Bronchial epithelial cell (primary cell): ENCODE results near the gene FAM81A. TPM values are rescaled to one million over a fixed set of nuclear protein-coding genes. Genes with fewer than 3 reads are reported as not detected.
"Not testable (repeated sequence)": the region's sequence is repeated elsewhere in the genome, so short reads cannot be mapped to it uniquely, and the experiment has no call there.

Experiments used
- DNase-seq: peaks from one replicate; pipeline ENCODE4 v3.0.0-alpha.2; 2010; ENCODE audit warnings: low read depth
- FAIRE-seq: peaks from 2 replicates; lab custom pipeline; 2011; peaks lifted over from hg19 to GRCh38; lab: Jason Lieb, UNC
- H3K27me3 ChIP-seq: 2 replicates; pipeline ENCODE4 v1.5.1; 2011; ENCODE audit warnings: low read length; ENCODE audit not compliant: control insufficient read depth, insufficient read depth
- H3K36me3 ChIP-seq: 2 replicates; pipeline ENCODE4 v1.5.1; 2011; ENCODE audit warnings: low read length; ENCODE audit not compliant: control insufficient read depth, insufficient read depth
- H3K4me3 ChIP-seq: 2 replicates; pipeline ENCODE4 v1.5.1; 2011; ENCODE audit warnings: mild to moderate bottlenecking, low read depth, low read length, control low read depth
- total RNA-seq: library from RNA; depleted of rRNA; stranded (reverse); fragments of >200 nt; gene quantifications from 2 replicates; pipeline ENCODE4 v1.2.1, GENCODE V29; 2014
- TF ChIP-seq, protein P1 (sequence below): IDR thresholded peaks from 2 replicates; pipeline ENCODE4 v1.5.1; 2011; ENCODE audit warnings: mild to moderate bottlenecking, moderate library complexity, low read length, control low read depth, inconsistent platforms; ENCODE audit not compliant: insufficient read depth, severe bottlenecking

FAM81A gene
- total RNA-seq, 1 donor from 2014 or later: 0.26 TPM

DNA sequence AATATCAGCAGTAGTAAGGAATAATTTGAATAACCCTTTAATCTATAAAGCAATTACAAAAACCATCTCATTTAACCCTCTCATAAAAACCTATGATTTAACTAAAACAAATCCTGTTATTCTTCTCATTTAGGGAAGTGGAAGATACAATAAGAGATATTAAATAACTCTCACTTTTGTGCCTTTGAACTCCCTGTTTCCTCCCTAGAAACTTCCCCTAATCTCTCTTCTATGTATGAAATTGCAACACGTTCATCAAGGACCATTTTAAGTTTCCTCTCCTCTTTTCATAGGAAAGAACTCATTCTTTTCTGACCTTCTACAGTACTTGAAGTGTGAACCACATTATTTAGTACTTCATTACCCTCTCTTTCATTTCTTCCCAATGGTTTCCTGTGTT, 18.8 kb upstream of the FAM81A start:
- FAIRE-seq (no peak), DNase-seq (no peak)
- TF ChIP-seq, protein P1, sequence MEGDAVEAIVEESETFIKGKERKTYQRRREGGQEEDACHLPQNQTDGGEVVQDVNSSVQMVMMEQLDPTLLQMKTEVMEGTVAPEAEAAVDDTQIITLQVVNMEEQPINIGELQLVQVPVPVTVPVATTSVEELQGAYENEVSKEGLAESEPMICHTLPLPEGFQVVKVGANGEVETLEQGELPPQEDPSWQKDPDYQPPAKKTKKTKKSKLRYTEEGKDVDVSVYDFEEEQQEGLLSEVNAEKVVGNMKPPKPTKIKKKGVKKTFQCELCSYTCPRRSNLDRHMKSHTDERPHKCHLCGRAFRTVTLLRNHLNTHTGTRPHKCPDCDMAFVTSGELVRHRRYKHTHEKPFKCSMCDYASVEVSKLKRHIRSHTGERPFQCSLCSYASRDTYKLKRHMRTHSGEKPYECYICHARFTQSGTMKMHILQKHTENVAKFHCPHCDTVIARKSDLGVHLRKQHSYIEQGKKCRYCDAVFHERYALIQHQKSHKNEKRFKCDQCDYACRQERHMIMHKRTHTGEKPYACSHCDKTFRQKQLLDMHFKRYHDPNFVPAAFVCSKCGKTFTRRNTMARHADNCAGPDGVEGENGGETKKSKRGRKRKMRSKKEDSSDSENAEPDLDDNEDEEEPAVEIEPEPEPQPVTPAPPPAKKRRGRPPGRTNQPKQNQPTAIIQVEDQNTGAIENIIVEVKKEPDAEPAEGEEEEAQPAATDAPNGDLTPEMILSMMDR: no peak
- H3K4me3 ChIP-seq: no peak overlapping the region
- no peaks in the 10 kb centered on the region for H3K36me3 ChIP-seq
- H3K27me3 ChIP-seq: peaks cover 10% of the 10 kb centered on the region

DNA sequence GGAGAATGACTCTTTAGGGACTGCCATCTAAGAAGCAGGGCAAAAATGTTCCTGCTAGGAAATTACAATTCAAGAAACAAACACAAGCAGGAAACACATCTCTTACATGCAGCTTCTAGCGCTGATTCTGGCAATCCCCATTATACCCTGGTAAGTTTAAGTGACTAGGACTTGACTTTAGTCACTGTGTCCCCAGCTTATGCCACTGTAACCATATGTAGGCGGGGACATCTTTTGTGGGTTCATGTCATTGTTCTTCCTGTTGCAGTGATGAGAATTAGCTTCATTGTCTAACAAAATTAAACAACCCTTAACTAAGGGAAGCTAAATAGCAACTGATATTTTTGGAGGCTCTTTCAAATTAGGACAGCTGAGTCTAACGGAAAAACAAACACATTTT, 17.9 kb upstream of the FAM81A start:
- no peak for DNase-seq
- TF ChIP-seq, protein P1: no peak
- H3K4me3 ChIP-seq: no peak overlapping the region
- no peak for FAIRE-seq
- no peaks in the 10 kb centered on the region for H3K36me3 ChIP-seq
- H3K27me3 ChIP-seq: peaks cover 10% of the 10 kb centered on the region

DNA sequence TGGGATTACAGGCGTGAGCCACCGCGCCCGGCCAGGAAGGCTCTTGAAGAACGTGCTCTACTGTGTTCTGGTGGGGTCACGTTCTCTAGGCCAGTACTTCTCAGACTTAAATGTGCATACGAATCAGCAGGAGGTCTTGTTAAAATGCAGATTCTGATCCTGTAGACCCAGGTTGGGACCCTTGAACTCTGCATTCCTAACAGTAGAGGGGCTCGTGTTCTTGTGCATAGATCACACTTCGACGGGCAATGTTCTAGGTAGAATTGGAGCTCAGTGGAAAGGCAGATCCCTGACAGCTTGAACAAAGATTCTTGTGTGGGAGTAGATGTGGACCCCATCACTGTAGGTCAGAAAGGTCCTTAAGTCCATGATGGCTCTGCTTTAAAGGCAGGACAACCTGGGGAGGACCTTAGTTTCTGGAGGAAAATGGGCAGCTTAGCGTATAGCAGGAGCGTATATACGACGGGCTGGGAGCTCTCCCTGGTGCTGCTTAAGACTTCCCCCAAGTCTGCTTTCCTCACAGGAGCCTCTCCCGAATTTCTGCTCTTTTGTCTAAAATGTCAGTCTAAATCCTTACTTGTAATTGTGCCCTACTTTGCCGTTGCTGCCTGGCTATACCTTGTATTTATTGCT, 16.9 kb upstream of the FAM81A start:
- peak; percentile 52 for FAIRE-seq
- H3K27me3 ChIP-seq: peaks cover 6% of the 10 kb centered on the region
- DNase-seq: peak; percentile 41
- no peaks in the 10 kb centered on the region for H3K36me3 ChIP-seq
- TF ChIP-seq, protein P1: no peak
- H3K4me3 ChIP-seq: no peak overlapping the region

DNA sequence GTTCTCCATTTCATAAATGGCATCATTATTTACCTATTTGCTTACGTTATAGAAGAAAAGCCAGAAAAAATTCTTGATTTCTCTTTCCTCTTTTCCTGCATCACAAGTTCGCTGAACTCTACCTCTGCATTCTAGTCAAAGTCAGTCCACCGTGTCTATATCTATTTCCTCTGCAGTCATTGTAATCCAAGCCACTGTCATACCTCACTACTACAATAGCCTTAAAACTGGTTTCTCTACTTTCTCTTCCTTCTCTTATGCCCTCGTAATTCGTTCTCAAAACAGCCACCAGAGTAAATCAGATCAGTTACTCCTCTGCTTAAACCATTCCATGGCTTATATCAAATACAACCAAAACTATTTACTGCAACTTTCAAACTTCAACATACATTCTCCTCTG, 13.4 kb upstream of the FAM81A start:
- TF ChIP-seq, protein P1: no peak

DNA sequence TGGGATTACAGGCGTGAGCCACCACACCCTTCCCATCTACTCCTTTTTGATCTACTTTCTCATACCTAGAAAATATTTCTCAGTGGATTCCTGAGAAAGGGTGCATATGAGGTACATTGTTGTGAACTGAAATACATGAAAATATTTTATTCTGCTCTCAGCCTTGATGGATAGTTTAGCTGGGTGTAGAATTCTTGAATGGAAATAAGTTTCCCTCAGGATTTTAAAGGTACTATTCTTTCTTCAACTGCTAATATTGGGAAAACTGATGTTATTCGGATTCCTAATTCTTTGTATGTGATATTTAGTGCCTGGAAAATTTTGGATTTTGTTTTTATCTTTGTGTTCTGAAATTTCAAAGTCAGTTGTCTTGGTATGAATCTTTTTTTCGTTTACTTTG, 9.1 kb upstream of the FAM81A start:
- not testable (repeated sequence) for FAIRE-seq, H3K27me3 ChIP-seq, DNase-seq, H3K36me3 ChIP-seq, H3K4me3 ChIP-seq

More for the DNA sequence above, 13.4 kb upstream of the FAM81A start:
- Histone ChIP-seq H3K27me3 (peaks cover 2% of the 10 kb centered on the region), H3K4me3 (no peak overlapping the region), H3K36me3 (no peaks in the 10 kb centered on the region)
- FAIRE-seq (no peak), DNase-seq (peak; percentile 45)

DNA sequence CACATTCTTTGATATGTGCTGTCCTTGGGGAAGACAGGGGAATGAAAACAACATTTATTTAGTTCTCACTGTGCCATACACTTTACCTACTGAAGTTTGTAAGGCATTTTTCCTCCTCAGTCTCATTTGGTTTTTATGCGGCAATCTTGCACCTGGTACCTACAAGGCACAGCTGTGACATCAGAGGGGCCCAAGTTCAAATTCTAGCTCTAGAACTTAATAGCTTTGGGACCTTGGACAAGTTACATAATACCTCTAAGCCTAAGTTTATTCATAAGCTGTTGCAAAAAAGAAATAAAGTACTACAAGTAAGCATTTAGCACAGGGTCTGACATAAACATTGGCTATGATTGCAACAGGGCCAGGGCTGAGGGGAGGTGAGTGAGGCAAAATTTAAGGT, 5.6 kb upstream of the FAM81A start:
- DNase-seq (no peak), FAIRE-seq (no peak)
- H3K4me3 ChIP-seq: no peak overlapping the region
- TF ChIP-seq, protein P1: no peak
- H3K36me3 ChIP-seq: no peaks in the 10 kb centered on the region
- H3K27me3 ChIP-seq: peaks cover 6% of the 10 kb centered on the region
